ENCODE data around the gene C18orf63. TPM values are rescaled to one million over a fixed set of nuclear protein-coding genes. Genes with fewer than 3 reads are reported as not detected.

The C18orf63 gene
- total RNA-seq, 4 donors from 2014 or later: not detected

GRCh38 chr18:74388227-74388626, 72.6 kb downstream of the C18orf63 start:
- DNase-seq (ENCODE audit: extremely low spot score): no peak
- Histone ChIP-seq H3K27ac (replicated peaks in 1 of 4) (no peak overlapping the region), H3K4me3 (no peak overlapping the region), H3K9me3 (no peaks in the 10 kb centered on the region), H3K27me3 (peaks cover 0 to 9% (median 0%) of the 10 kb centered on the region in 4 donors), H3K4me1 (peaks cover 0 to 4% (median 0%) of the 10 kb centered on the region in 4 donors), H3K36me3 (no peaks in the 10 kb centered on the region)
- intact Hi-C loops (cut with DNase I): no loop called here
- 56% methylated on average over 1 of the region's 1 CpG for WGBS
- TF ChIP-seq POLR2AphosphoS5 (IDR thresholded peaks at IDR 0.05) (no peak), POLR2A (IDR thresholded peaks at IDR 0.05; ENCODE audit: low read depth) (no peak), EP300 (IDR thresholded peaks at IDR 0.05) (no peak), CTCF (IDR thresholded peaks at IDR 0.05) (no peak)

- Histone ChIP-seq H3K9me3 (no peaks in the 10 kb centered on the region), H3K36me3 (no peaks in the 10 kb centered on the region), H3K27ac (replicated peaks in 1 of 4) (no peak overlapping the region), H3K4me1 (peaks cover 0 to 4% (median 0%) of the 10 kb centered on the region in 4 donors), H3K4me3 (no peak overlapping the region), H3K27me3 (peaks cover 0 to 9% (median 0%) of the 10 kb centered on the region in 4 donors)
- intact Hi-C loops (cut with DNase I): no loop called here
- TF ChIP-seq CTCF (IDR thresholded peaks at IDR 0.05): no peak
- no peak for TF ChIP-seq POLR2AphosphoS5 (IDR thresholded peaks at IDR 0.05)
- TF ChIP-seq EP300 (IDR thresholded peaks at IDR 0.05): no peak
- no peak for TF ChIP-seq POLR2A (IDR thresholded peaks at IDR 0.05; ENCODE audit: low read depth)
- DNase-seq (ENCODE audit: extremely low spot score): no peak
- 38% methylated on average over 6 of the region's 6 CpGs for WGBS
These were observed 73.7 kb downstream of the C18orf63 start for GRCh38 chr18:74389171-74389927.

- DNase-seq (ENCODE audit: extremely low spot score): no peak
- Histone ChIP-seq H3K9me3 (no peaks in the 10 kb centered on the region), H3K4me3 (no peak overlapping the region), H3K4me1 (peaks cover 0 to 4% (median 0%) of the 10 kb centered on the region in 4 donors), H3K27me3 (peaks cover 0 to 9% (median 0%) of the 10 kb centered on the region in 4 donors), H3K36me3 (no peaks in the 10 kb centered on the region), H3K27ac (replicated peaks in 1 of 4) (no peak overlapping the region)
- no peak for TF ChIP-seq POLR2AphosphoS5 (IDR thresholded peaks at IDR 0.05)
- no peak for TF ChIP-seq CTCF (IDR thresholded peaks at IDR 0.05)
- no peak for TF ChIP-seq POLR2A (IDR thresholded peaks at IDR 0.05; ENCODE audit: low read depth)
- no peak for TF ChIP-seq EP300 (IDR thresholded peaks at IDR 0.05)
- WGBS: 98% methylated on average over 18 of the region's 20 CpGs
- intact Hi-C loops (cut with DNase I): no loop called here
These were observed 74.4 kb downstream of the C18orf63 start for GRCh38 chr18:74389991-74390390.

- Histone ChIP-seq H3K27me3 (peaks cover 0 to 9% (median 0%) of the 10 kb centered on the region in 4 donors), H3K36me3 (no peaks in the 10 kb centered on the region), H3K4me1 (peaks cover 0 to 6% (median 3%) of the 10 kb centered on the region in 4 donors), H3K27ac (replicated peaks in 1 of 4) (no peak overlapping the region), H3K9me3 (no peaks in the 10 kb centered on the region), H3K4me3 (no peak overlapping the region)
- TF ChIP-seq POLR2AphosphoS5 (IDR thresholded peaks at IDR 0.05): no peak
- TF ChIP-seq POLR2A (IDR thresholded peaks at IDR 0.05; ENCODE audit: low read depth): no peak
- no peak for TF ChIP-seq CTCF (IDR thresholded peaks at IDR 0.05)
- no peak for TF ChIP-seq EP300 (IDR thresholded peaks at IDR 0.05)
- DNase-seq (ENCODE audit: extremely low spot score): no peak
- intact Hi-C loops (cut with DNase I): no loop called here
- 79% methylated on average over 3 of the region's 3 CpGs for WGBS
These were observed 75.3 kb downstream of the C18orf63 start for GRCh38 chr18:74390900-74391299.
